GM11168 (cell line): ENCODE results near the gene PPM1N.

Source experiments
- in situ Hi-C: fragments of 300-500 bp; cut with MboI; formaldehyde crosslinking; loops from one replicate; pipeline ENCODE4 v1.12.0; 2022; ENCODE audit warnings: low sequenced_read_pairs; ENCODE audit not compliant: unreplicated experiment

Gene PPM1N

DNA sequence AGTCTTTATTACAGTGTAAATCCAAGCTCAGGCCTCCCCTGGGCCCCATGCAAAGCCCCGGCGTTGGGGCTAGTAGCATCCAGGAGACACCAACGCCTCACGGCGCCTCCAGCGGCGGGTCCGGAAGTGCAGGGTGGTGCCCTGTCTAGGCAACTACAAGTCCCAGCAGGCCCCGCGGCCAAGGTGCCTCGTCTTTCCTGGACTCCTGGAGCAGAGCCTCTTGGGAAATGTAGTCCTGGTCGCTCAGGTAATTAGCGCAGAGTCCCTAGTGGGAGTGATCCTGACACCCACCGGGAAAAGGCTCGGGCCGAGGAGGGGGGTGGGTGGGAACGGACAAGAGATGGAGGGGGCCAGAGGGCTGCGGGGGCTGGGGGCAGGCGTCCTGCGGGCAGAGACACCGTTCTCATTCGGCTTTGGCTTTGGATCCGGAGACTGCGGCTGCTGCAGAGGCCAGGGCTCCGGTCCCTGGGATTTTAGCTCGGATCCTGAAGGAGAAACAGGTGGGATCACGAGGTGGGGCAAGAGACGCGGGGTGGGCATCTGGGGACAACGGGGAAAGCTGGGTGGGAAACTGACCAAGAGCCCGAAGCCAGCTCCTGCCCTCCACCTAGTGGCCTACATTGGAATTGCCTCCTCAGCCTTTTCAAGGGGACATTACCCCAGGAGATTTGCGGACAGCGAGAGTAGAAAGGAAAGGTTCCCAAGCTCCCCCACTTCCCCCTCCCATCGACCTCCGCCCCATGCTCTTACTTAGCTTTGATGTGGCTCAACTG lies 12.8 kb upstream of the PPM1N start:
- in situ Hi-C loops = no loop called here

DNA sequence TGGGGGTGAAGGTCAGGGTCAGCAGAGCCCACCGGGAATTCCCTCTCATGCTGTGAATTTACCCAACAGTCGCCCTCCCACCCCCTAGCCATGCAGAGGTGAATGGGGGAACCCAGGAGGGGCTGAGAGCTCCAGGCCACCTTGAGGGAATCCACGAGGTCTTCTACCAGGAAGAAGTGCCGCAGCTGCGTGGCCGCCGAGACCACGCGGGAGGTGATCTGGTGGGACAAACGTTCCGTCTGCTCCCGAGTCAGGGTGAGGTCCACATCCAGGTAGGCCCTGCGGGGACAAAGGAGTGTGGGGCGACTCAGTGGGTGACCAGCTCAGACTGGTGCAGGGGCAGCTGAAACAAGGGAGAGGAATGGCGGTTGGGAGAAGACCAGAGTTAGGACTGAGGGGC lies 9.5 kb upstream of the PPM1N start:
- in situ Hi-C loops = no loop called here

DNA sequence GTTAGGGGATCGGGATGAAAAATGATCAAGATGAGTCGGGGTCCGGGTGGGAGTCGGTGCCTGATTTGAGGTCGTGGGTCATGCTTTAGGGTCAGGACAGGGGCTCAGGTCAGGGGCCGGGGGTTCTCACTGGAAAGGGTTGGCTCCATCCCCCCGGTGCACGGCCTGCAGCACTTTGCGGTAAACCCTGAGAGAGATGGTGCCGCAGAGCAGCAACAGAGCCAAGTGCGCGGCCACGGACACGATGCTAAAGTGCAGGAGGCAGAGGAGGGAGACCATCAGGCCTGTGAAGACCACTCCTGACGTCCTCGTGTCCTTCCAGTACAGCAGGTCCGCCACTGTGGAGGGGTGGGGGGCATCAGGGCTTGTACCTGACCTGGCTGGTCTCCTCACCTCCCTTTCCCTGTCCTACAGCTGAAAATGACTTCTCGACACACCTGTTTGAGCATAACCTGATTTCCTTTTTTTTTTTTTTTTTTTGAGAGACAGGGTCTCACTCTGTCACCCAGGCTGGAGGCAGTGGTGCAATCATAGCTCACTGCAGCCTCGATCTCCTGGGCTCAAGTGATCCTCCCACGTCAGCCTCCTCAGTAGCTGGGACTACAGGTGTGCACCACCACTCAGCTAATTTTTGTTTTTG lies 8.9 kb upstream of the PPM1N start:
- in situ Hi-C loops = no loop called here

DNA sequence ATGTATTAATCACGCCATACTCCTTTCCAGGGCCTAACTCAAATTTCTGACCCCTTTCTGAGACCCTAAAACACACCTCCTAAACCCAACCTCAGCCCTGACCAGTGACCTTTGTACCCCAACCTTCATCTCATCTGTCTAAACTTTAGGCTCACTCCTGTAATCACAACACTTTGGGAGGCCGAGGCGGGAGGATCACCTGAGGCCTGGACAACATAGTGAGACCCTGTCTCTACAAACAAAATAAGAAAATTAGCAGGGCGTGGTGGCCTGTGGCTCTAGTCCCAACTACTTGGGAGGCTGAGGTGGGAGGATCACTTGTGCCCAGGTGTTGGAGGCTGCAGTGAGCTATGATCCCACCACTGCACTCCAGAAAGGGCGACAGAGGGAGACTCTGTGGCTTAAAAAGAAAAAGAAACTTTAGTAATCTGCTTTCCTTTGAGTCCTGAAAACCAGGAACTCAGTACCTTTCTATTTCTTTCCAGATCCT lies 6.1 kb upstream of the PPM1N start:
- in situ Hi-C loops = no loop called here

DNA sequence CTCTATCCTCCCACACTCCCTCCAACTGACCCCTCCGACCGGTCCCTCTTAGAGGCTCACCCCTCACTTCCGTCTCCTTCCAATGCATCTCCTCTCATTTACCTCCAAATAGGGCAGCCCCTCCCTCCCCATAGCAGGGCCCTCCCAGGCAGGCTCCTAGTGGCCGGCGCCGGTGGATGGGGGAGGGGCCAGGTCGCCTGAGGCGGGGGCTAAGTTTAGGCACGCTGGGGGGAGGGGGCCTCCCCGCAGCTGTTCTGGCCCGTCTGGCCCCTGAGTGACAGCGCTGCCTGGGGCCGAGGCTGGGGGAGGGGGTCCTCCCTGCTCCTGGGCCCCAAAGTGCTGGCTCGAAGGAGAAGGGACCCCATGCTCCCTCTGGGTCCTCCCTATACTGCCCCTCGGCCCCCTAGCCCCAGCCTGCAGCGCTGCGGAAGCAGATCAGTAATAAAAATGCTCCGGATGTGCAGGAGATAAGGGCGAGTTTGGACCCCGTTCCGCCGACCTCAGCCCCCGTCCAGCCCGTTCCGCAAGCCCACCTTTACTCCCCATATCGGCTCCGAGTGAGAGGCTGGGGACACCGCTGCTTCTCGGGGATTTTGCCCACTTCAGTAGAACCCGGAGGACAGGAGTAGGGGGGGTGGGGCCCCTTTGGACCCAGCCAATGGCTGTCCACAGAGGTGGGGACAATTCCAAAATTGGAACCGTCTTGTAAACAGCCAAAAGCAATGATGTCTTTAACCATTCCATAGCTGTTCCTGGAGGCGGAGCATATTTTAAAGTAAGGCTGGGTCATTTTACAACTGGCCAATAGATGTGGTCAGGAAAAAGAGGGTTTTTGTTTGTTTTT lies 5.4 kb upstream of the PPM1N start:
- in situ Hi-C loops = no loop called here

DNA sequence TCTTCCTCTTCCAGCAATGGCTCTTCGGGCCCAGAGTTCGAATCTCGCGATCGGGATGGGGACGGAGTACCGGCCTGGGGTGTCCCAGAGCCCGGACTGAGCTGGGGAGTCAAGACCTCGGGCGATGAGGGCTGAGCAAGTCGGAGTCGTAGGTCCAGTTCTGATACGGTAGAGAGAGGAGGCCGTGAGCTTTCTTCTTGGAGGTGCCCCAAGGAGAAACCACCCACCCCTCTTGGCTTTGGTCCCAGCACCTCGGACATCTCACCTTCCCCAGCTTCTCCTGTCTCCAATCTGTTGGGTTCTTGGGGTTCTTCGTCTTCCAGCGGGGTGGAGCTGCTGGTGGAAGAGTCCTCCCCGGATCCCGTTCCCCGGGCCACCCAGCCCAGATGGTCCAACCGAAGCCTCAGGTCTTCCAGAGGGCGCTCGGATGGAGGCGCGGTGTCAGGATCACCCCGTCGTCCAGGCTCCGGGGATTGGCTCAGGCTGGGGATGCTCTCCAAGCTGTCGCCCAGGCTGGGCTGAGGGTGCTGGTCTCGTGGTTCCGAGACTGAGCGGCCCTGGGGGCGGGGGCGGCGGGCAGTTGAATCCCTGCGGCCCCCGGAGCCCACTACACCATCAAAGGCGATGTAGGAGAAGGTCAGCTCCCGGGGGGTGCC lies 3.9 kb upstream of the PPM1N start:
- in situ Hi-C loops = no loop called here

DNA sequence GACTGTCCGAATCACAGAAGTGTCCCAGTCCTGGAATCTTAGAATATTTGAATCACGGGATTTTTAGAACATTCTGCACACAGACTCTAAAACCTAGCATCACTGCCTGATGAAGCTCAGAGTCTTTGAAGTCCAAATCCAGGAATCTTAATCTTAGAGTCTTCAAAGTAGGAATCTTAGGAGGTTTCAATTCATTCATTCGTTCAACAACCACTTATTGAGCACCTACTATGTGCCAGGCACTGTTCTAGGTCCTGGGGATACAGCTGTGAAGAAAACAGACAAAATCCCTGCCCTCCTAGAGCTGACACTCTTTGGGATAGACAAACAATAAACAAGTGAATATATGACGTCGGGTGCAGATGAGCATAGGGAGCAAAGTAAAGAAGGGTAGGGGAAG lies 3.1 kb upstream of the PPM1N start:
- in situ Hi-C loops = no loop called here

DNA sequence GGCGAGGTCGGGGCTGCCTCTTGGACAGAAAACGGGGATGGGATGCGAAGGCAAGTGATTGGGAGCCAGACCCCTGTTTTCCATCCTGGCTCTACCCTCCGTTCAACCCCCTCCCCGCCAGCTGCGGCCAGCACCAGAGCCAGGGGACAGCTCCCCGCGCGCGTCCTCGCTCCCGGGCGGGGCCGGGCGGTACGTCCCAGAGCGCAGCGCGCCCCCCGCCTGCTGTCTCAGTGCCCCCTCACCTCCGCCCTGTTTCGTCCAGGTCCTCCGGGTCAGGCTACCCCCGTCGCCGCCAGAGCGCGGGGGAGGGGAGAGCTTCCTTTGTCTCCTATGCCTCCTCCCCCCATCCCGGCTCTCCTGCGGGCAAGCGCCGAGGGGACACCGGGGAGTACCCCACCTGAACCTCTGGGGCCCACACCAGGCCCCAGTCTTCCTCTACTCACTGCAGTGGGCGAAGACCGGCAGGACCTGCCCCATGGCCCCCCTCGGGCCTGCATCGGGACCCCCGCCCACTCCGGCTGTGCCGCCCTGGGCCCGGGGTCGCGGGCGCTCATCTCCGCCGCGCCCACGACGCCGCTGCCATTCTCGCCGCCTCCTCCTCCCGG lies 1.8 kb upstream of the PPM1N start:
- in situ Hi-C loops = no loop called here

DNA sequence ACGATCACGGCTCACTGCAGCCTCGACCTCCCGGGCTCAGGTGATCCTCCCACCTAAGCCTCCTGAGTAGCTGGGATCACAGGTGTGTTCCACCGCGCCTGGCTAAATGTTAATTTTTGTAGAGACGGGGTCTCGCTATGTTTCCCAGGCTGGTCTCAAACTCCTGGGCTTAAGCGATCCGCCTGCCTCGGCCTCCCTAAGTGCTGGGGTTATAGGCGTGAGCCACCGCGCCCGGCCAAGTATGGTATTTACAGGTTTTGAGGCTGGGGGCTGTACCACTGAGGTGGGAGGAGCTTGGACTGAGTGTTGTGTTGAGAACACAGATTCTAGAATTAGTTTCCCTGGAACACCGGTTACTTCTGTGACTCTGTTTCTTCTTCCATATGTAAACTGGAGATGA lies 452 bp upstream of the PPM1N start:
- in situ Hi-C loops = no loop called here

DNA sequence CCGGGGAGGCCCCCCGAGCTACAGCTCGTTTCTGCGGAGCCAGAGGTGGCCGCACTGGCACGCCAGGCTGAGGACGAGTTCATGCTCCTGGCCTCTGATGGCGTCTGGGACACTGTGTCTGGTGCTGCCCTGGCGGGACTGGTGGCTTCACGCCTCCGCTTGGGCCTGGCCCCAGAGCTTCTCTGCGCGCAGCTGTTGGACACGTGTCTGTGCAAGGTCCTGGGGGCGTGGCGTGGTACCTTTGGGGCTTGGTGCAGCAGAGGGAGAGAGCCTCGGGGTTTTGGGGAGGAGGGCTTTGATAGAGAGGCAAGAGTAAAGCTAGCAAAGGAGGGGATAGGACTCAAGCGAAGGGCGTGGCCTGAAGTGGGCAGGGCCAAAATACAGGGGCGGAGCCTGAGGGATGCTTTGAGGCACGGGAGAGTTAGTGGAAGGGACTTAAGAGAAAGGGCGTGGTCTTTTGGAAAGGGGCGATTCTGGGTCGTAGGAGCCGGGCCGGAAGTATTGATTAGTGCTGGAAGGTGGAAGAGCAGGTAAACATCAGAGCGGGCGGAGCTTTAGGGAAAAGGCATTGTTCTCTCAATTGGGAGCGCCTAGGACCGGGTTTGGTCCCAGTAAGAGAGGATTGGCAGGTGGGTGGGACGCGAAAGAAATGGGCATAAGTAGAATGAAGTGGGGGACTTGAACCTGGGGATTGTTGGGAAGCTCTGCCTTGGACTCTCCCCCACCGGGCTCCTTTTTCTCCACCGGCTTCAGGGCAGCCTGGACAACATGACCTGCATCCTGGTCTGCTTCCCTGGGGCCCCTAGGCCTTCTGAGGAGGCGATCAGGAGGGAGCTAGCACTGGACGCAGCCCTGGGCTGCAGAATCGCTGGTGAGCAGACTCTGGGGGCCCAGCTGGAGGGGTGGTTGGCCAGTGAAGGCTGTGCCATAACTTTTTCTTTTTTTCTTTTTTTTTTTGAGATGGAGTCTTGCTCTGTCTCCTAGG lies 1.2 kb downstream of the PPM1N start:
- in situ Hi-C loops = no loop called here

DNA sequence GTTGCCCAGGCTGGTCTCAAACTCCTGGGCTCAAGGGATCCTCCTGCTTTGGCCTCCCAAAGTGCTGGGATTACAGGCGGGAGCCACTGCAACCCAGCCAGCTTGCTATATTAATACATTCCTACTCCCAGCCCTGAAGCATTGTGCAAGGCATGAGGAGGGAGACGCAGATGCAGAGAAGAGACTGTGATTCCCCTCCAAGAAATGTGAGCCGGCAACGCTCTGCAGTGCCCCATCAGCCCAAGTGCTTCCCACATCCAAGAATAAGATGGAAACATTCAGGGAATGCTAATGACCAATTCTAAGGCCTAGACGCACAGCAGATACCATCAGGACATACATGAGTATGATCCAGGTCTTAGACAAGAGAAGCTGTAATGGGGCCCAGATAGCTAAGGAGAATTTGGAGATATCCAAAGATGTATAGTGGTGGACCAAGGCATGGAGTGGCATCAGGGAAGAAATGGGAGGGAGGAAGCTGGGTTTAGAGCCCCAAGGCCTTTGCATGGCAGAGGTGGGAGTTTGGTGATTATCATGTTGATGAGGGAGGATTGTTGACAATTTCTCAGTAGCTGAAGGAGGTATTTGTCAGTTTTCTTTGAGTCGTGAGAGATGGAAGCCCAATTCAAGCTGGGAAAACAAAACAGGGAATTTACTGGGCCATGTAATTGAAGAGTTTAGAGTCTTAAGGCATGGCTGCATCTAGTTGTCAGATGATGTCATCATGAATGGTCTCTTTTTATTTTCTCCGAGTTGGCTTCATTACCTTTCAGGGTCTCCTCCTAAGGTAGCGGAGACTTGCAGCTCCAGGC lies 2.9 kb downstream of the PPM1N start:
- in situ Hi-C loops = no loop called here

DNA sequence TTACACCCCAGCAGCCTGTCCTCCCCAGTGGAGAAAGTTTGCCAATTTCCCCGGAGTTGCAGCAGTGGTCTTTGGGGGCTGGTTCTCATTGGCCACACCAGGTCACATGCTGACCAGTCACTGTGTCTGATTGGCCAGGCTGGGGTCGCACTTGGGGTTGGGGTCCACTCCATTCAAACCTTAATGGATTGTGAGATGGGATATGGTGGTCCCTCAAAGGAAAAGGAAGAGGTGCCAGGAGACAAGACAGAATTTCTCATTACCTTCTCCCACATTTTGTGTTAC lies 3.4 kb downstream of the PPM1N start:
- in situ Hi-C loops = no loop called here

DNA sequence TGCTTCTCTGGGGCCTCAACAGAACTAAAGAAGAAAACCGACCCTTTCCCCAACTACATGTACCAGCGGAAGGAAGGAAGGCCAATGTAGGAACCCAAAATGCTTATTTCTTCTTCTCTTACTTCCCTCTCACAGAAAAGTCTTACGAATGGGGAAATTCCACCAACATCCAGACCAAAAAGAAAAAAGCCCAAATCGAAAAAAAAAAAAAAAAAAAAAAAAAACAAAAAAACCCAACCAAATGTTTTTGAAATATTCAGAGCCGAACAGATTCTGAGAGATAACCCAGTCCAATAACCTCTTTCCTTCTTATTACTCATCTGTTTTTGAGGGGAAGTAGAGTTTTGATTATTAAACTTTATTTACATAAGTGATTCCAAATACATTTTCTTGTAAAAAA lies 3.9 kb downstream of the PPM1N start:
- in situ Hi-C loops = no loop called here

DNA sequence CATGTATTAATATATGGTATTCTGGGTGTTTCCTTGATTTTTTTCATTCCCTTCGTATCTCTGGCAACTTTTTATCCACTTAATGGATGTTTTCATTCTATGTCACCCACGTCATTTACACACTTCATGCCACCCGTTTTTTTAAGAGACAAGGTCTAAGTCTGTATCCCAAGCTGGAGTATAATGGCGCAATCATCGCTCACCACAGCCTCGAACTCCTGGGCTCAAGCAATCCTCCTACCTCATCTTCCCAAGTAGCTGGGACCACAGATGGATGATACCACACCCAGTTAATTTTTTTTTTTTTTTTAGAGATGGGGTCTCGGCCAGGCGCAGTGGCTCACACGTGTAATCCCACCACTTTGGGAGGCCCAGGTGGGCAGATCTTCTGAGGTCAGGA lies 5.7 kb downstream of the PPM1N start:
- in situ Hi-C loops = no loop called here

DNA sequence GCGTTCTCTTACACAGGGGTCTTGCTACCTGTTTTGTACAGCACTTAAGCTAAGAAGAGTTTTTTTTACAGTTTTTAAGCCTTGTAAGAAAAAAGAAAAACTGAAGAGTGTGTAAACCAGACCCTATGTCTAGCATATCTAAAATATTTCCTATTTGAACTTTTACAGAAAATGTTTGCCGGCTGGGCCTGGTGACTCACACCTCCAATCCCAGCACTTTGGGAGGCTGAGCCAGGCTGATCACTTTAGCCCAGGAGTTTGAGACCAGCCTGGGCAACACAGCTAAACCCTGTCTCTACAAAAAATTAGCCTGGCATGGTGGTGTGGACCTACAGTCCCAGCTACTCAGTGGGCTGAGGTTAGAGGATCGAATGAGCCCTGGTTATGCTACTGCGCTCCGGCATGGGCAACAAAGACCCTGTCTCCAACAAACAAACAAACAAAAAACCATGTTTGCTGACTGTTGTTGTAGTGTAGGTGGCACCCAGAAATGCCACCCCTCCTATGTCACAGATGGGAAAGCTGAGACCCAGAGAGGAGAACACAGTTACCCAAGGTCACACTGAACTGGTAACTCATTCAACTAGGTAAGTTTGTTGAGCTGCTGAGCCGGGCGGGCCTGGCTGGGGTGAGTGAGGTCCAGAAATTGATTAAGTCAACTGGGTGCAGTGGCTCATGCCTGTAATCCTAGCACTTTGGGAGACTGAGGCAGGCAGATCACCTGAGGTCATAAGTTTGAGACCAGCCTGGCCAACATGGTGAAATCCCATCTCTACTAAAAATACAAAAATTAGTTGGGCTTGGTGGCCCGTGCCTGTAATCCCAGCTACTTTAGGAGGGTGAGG lies 7.1 kb downstream of the PPM1N start:
- in situ Hi-C loops = no loop called here

DNA sequence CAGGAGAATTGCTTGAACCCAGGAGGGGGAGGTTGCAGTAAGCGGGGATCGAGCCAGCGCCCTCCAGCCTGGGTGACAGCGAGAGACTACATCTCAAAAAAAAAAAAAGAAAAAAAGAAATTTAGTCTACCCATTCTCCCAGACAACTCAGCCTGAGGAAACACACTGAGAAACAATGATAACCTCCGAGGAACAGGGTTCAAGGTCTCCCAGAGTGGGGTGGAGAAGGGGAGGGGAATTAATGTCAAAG lies 7.7 kb downstream of the PPM1N start:
- in situ Hi-C loops = no loop called here

DNA sequence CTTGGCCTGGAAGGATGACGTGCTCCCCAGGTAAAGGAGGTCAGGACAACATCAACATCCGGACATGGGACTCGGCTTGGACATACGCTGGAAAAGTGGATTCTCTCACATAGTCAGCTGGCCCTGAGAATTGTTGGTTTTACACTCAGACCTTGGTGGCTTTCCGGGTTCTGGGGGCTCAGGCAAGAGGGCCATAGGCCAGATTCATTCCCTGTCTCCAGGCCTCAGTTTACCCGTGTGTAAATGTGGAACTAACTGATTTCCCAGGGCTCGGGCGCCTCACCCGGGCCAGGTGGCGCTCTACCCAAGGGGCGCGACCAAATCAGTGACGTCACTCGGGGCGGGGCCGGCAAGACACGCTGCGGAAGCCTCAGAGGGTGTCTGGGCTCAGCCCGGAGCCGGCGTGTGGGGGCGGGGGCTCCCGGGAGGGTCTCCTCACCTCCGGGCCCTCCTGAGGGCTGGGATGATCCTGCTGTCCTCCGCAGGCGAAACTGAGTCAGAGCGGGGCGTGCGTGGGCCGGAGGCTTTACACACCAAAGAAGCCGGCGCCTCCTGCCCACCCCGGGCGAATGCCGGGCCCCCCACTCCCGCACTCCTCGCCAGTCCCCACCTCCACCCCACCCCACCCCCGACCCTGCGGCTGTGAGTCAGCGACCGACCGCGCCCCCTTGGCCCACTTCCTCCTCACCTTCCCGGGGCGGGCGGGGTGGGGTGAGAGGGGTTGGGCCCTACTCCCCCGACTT lies 8.2 kb downstream of the PPM1N start:
- in situ Hi-C loops = no loop called here
